ENCODE measurements around the gene KCNH2.

KCNH2 gene

DNA sequence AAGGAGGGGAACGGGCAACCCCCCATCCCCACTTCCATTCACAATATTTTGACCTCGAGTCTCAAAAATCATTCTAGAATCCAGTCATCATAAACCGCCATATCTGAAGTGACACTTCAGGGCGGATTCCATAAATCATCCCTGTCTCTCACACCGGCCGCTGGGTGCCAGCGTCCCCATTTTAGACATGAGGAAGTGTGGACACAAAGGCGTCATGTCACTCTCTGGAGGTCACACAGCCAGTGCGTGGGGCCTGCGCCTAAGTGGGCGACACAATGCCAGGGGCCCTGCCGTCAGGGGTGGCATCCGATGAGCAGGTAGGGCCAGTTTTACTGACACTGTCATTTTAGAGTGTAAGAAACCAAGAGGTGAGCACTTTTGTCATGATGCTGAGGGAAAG, 19.5 kb downstream of the KCNH2 start:
- DNase-seq = no peak

GRCh38 chr7:150958062-150958552, 20.0 kb downstream of the KCNH2 start:
- DNase-seq = no peak

DNA sequence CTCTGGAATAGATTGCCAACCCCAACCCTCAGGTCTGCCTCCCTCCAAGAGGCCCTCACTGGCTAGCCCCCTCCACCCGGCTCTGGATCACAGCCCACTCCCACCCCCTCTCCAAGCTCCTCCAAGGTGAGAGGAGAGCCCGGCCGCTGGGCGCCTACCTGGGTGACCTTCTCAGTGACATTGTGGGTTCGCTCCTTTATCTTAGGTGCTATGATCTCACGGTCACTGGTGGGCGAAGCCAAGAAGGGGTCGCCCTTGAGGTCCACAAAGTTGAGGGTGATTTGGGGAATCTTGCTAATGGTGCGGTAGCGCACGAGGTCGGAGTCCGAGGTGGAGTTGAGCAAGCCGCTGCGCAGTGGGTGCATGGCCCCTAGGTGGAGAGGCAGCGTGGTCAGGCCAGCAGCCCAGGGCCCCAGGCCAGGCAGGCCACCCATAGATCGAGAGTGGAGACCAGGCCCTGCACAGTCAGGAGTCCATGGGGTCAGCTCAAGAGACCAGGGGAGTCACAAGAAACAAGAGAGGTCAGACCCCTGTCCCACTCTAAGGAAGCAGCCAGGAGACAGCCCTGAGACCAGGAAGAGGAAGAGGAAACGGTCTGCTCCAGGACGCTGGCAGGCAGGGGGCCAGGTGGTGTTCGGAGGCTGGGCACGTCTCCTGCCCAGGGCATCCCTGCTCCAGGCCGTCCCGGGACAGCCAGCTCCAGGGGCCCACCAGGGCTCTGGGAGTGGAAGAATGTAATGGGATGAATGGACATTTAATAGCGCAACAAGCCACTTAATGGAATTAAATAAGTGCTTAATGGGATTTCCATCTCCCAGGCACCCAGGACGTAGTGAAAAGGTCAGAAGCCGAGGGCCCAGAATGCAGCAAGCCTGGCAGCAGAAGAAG, 20.7 kb downstream of the KCNH2 start:
- no peak for DNase-seq

GRCh38 chr7:150956395-150957132, 21.6 kb downstream of the KCNH2 start:
- DNase-seq = no peak

- DNase-seq = peak; percentile 25
Measured at GRCh38 chr7:150955519-150956394, 22.4 kb downstream of the KCNH2 start.

DNA sequence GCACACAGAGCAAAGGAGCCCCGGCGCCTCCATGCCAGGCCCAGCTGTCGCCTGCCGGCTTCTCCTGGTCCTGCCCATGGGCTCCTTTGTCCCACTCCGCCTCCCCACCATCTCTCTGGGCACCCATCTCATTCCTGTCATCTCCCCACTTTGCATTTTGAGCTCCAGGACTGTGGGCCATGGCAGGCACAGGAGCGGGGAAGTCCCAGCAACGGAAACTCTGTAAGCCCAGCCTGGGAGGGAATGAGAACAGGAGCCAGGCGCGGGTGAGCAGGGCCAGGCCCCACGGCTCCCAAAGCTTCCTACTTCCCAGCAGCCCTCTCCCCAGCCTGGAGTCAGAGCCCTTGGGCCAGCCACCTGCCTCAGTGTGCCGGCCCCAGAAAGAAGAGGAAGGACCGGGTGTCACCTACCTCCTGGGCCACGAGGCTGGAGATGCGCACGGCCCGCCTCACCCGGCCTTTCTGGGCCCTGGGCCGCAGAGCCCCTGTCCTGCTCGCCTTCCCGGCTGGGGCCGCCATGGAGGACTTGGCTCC, 23.1 kb downstream of the KCNH2 start:
- DNase-seq = no peak

- DNase-seq = no peak
Measured at GRCh38 chr7:150954201-150954985, 23.7 kb downstream of the KCNH2 start.

- DNase-seq = no peak
Measured at GRCh38 chr7:150953061-150953997, 24.8 kb downstream of the KCNH2 start.

- DNase-seq = no peak
Measured at GRCh38 chr7:150952331-150953050, 25.6 kb downstream of the KCNH2 start.

- no peak for DNase-seq
Measured at GRCh38 chr7:150951521-150951920, 26.6 kb downstream of the KCNH2 start.

DNA sequence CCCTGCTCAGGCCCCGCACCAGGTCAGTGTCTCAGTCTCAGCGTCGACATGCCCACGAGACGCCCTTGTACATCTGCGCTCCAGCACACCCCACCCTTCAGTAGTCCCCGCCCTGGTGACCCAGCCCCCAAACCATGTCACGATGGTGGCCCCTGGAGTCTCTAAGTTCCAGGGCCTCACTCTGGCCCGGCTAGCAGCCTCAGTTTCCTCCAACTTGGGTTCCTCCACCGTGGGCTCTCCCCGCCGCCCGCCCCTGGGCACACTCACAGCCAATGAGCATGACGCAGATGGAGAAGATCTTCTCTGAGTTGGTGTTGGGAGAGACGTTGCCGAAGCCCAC, 27.0 kb downstream of the KCNH2 start:
- no peak for DNase-seq

DNA sequence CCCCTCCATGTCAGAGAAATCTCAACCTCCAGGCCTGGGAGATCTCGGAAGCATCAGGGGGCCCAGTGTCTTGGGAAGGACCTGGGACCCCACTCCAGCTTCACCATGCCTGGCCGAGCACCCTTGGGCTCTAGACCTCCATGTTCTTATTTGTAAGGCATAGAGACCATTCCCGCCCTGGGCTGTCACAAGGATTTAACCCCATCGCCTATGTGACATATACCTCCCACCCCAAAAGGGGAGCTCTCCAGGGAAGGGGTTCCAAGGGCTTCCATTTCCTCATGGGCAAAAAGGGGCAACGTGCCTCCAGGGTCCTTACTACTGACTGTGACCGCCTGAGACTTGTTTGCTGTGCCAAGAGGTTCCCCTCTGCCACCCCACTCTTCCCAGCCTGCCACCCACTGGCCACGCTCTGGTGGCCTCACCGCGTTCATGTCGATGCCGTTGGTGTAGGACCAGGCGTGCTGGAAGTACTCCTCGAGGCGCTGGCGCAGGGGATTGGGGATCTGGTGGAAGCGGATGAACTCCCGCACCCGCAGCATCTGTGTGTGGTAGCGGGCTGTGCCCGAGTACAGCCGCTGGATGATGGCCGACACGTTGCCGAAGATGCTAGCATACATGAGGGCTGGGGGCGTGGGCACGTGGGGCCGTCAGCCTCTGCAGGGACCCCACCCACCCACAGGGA, 27.5 kb downstream of the KCNH2 start:
- DNase-seq = no peak

DNA sequence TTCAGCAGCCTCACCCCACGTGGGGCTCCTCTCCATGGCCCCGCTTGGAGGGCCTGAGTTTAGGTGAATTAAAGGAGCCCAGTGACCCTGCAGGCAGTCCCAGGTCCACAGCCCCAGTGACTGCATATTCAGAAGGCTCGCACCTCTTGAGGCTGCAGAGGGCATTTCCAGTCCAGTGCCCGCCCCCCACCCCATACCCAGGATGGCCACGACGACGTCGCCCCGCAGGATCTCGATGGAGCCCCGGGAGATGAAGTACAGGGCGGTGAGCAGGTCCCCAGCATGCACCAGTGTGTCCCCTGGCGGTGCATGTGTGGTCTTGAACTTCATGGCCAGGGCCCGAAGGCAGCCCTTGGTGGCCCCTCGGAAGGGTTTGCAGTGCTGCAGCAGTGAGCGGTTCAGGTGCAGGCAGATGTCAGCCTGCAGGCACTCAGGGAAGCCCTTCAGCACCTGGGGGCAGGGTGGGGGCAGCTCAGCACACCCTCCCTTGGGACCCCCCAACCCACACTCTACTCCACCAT, 28.1 kb downstream of the KCNH2 start:
- DNase-seq = no peak

DNA sequence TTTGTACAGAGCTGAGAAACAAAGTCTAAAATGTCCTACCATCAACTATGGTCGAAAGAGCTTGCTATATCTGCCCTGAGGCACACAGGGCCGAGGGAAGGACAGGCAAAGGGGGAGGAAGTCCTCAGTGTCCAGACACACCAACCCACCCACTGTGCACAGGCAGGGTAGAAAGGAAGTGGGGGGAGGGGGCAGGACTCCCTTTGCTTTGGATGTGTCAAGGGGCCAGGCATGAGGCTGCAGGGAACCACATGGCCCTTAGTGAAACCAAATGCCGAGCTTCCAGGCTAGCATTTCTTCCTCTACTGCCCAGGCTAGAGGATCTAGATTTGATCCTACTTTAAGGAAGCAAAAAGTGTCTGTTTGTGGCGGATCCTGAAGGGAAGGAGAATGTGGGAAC, 28.6 kb downstream of the KCNH2 start:
- peak; percentile 15 for DNase-seq

DNA sequence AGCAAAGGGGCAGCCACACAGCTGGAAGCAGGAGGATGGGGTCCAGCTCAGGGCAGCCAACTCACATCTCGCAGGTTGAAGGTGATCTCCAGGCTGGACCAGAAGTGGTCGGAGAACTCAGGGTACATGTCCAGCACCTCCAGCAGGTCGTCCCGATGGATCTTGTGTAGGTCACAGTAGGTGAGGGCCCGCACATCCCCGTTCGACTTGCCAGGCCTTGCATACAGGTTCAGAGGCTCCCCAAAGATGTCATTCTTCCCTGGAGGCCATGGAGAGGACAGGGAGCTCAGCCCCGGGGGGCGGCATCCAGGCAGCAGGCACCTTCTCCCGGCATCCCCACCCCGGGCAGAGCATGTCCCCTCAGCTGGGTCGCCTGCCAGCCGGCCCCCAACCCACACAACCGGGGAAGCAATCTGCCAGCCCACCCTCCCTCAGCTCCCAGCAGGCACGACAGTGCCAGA, 29.3 kb downstream of the KCNH2 start:
- no peak for DNase-seq

DNA sequence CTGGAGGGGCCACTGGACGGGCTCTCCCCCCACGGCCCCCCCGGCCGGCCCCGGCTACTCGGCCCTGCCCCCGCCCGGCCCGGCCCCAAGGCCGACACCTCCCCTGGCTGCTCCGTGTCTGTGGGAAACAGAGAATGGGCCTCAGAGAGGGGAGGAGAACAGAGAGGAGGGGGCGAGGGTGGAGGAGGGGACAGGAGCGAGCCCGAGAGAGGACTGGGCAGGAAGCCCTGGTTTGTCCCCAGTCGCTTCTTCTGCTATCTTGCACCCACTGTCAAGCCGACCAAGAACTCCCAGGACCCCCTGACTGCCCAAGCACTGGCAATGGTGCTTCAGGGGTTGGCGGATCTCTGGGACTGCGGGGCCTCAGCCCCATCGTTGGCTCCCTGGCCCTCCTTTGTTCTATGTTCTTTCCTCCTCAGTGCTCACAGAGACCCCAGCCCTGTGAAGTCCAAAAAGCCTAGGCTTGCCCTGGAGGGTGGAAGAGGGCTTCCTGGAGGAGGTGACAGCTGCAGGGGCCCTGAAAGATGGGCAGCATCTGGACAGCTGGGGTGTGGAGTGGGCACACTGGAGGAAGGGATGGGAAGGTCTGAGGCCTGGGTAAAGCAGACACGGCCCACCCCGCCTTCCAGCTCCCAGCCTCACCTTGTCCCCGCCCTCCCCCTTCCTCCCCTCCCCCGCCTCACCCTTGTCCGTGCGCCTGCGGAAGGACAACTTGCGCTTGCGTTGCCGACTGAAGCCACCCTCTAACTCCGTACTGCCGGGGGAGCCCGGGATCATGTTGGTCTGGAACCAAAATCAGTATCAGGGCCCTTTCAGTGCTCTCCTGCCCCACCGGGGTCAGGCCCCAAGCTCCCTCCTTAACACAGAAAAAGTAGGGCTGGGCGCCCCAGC, 30.1 kb downstream of the KCNH2 start:
- DNase-seq = no peak

DNA sequence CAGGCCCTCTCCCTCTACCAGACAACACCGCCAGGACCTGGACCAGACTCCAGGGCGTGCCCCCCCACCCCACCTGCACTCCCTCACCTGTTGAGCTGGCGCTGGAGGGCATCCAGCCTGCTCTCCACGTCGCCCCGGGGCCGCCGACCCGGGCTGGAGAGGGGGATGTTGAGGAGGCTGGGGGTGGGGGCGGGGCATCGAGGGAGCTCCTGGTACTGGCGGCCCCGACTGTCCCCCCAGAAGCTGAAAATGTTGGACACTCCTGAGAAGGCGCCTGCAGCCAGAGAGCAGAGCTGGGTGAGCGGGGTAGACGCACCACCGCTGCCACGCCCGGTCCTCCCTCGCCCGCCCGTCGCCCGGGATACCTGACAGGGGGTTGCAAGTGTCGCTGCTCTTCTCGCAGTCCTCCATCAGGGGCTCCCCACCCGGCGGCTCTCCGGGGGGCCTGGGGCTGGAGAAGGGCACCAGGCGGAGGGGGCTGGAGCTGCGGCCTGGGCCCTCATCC, 30.8 kb downstream of the KCNH2 start:
- no peak for DNase-seq

Data from fibroblast of upper back skin (primary cell).